ENCODE measurements around the gene RB1.

DNA sequence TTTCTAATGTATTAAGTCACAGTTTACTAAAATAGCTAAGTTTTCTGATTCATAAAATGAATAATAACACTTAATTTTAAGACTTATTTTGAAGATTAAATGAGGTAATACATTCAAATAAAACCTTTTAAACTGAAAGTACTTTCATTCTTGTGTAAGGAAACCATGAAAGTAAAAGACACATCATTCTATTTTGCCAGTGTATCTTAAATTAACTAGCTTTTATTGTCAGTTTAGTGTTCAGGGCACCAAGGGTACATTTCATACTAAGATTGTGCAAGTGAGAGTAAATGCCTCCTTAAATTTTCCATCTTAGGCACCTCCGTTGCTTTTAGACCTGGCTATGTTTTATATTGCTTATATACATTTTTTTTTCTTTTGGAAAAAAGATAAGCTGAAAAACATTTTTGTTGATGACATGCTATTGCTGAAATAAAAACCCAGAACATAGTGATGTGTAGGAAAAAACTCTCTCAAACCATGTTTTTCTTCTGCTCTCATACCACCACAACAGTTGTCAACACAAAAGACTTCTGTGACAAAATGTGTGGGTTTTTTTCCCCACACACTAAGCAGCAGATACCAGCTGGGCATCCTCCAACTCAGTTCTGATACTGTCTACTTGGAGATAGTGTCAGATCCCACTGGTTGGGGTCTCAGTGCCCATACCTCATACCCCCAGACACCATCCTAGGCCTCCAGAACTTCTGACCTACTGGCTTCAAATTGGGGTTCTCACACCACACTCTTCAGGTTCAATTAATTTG lies 140.1 kb downstream of the RB1 start:
- TF ChIP-seq, protein P1, sequence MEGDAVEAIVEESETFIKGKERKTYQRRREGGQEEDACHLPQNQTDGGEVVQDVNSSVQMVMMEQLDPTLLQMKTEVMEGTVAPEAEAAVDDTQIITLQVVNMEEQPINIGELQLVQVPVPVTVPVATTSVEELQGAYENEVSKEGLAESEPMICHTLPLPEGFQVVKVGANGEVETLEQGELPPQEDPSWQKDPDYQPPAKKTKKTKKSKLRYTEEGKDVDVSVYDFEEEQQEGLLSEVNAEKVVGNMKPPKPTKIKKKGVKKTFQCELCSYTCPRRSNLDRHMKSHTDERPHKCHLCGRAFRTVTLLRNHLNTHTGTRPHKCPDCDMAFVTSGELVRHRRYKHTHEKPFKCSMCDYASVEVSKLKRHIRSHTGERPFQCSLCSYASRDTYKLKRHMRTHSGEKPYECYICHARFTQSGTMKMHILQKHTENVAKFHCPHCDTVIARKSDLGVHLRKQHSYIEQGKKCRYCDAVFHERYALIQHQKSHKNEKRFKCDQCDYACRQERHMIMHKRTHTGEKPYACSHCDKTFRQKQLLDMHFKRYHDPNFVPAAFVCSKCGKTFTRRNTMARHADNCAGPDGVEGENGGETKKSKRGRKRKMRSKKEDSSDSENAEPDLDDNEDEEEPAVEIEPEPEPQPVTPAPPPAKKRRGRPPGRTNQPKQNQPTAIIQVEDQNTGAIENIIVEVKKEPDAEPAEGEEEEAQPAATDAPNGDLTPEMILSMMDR (conservative IDR thresholded peaks at IDR 0.05; ENCODE audit: low read depth in 2 of 2) = no peak
- TF ChIP-seq EZH2 (IDR thresholded peaks at IDR 0.05; ENCODE audit: low read depth, unreplicated experiment) = no peak

Measured in GM23338 (cell line).